ENCODE measurements around the gene PRRG3.

The PRRG3 gene

GRCh38 chrX:151699746-151700145 lies 4.5 kb downstream of the PRRG3 start:
- H3K9me3 ChIP-seq (ENCODE audit: insufficient read depth, low read depth, low read length) = no peaks in the 10 kb centered on the region
- no peak overlapping the region for H4K8ac ChIP-seq (ENCODE audit: low read depth, low read length)
- H3K27ac ChIP-seq (ENCODE audit: low read depth, low read length) = no peak overlapping the region
- H3K4me1 ChIP-seq (ENCODE audit: control insufficient read depth in 1 of 2, insufficient read depth in 2 of 2, low read length in 2 of 2) = peaks cover 0 to 3% of the 10 kb centered on the region in 2 experiments
- H3K36me3 ChIP-seq (ENCODE audit: control insufficient read depth in 1 of 2, insufficient read depth in 2 of 2, low read length in 2 of 2) = no peaks in the 10 kb centered on the region
- no peak overlapping the region for H3K23ac ChIP-seq (ENCODE audit: low read length)
- H4K91ac ChIP-seq (ENCODE audit: low read depth, low read length) = no peak overlapping the region
- H3K18ac ChIP-seq (ENCODE audit: low read length) = no peak overlapping the region
- H2AFZ ChIP-seq (ENCODE audit: insufficient read depth, low read length, poor library complexity) = no peak overlapping the region
- DNase-seq = no peak
- H3K27me3 ChIP-seq (ENCODE audit: insufficient read depth, low read length) = peaks cover 3% of the 10 kb centered on the region
- WGBS (ENCODE audit: extremely low coverage, insufficient coverage, insufficient read length) = no CpG with 5 or more reads among the region's 9 CpGs
- H2BK12ac ChIP-seq (ENCODE audit: low read length) = no peak overlapping the region
- no peak overlapping the region for H3K4me2 ChIP-seq (ENCODE audit: low read length)
- no peaks in the 10 kb centered on the region for H3K79me2 ChIP-seq (ENCODE audit: control insufficient read depth, insufficient read depth, low read length, poor library complexity)
- H2BK5ac ChIP-seq (ENCODE audit: low read depth, low read length, poor library complexity) = no peak overlapping the region
- no peak overlapping the region for H3K14ac ChIP-seq (ENCODE audit: low read length)
- H3K4ac ChIP-seq (ENCODE audit: low read depth, low read length) = no peak overlapping the region
- no peak overlapping the region for H3K4me3 ChIP-seq (ENCODE audit: low read depth, low read length)
- H3K9ac ChIP-seq (ENCODE audit: low read length) = no peak overlapping the region
- no peak overlapping the region for H4K12ac ChIP-seq (ENCODE audit: low read depth, low read length)
- no peaks in the 10 kb centered on the region for H3K79me1 ChIP-seq (ENCODE audit: low read length)
- no peak overlapping the region for H2BK120ac ChIP-seq (ENCODE audit: insufficient read depth, low read length, poor library complexity)
- no peak overlapping the region for H2AK5ac ChIP-seq (ENCODE audit: low read length)

- Histone ChIP-seq H2AFZ (ENCODE audit: insufficient read depth, low read length, poor library complexity) (no peak overlapping the region), H3K79me2 (ENCODE audit: control insufficient read depth, insufficient read depth, low read length, poor library complexity) (no peaks in the 10 kb centered on the region), H3K4ac (ENCODE audit: low read depth, low read length) (no peak overlapping the region), H3K4me3 (ENCODE audit: low read depth, low read length) (no peak overlapping the region), H4K12ac (ENCODE audit: low read depth, low read length) (no peak overlapping the region), H2BK5ac (ENCODE audit: low read depth, low read length, poor library complexity) (no peak overlapping the region), H3K14ac (ENCODE audit: low read length) (no peak overlapping the region), H3K79me1 (ENCODE audit: low read length) (no peaks in the 10 kb centered on the region), H3K9me3 (ENCODE audit: insufficient read depth, low read depth, low read length) (no peaks in the 10 kb centered on the region), H3K27me3 (ENCODE audit: insufficient read depth, low read length) (peaks cover 2% of the 10 kb centered on the region), H4K91ac (ENCODE audit: low read depth, low read length) (no peak overlapping the region), H4K8ac (ENCODE audit: low read depth, low read length) (no peak overlapping the region), H3K36me3 (ENCODE audit: control insufficient read depth in 1 of 2, insufficient read depth in 2 of 2, low read length in 2 of 2) (no peaks in the 10 kb centered on the region), H3K9ac (ENCODE audit: low read length) (no peak overlapping the region), H3K4me2 (ENCODE audit: low read length) (no peak overlapping the region), H2BK12ac (ENCODE audit: low read length) (no peak overlapping the region), H3K27ac (ENCODE audit: low read depth, low read length) (no peak overlapping the region), H2BK120ac (ENCODE audit: insufficient read depth, low read length, poor library complexity) (no peak overlapping the region), H3K18ac (ENCODE audit: low read length) (no peak overlapping the region), H3K4me1 (ENCODE audit: control insufficient read depth in 1 of 2, insufficient read depth in 2 of 2, low read length in 2 of 2) (no peaks in the 10 kb centered on the region), H3K23ac (ENCODE audit: low read length) (no peak overlapping the region), H2AK5ac (ENCODE audit: low read length) (no peak overlapping the region)
- no peak for DNase-seq
- no CpG with 5 or more reads among the region's 16 CpGs for WGBS (ENCODE audit: extremely low coverage, insufficient coverage, insufficient read length)
Measured at GRCh38 chrX:151700581-151700980, 5.3 kb downstream of the PRRG3 start.

- DNase-seq = no peak
- no peak overlapping the region for H2BK12ac ChIP-seq (ENCODE audit: low read length)
- H2BK120ac ChIP-seq (ENCODE audit: insufficient read depth, low read length, poor library complexity) = no peak overlapping the region
- no peak overlapping the region for H4K12ac ChIP-seq (ENCODE audit: low read depth, low read length)
- no peak overlapping the region for H3K4ac ChIP-seq (ENCODE audit: low read depth, low read length)
- H2BK5ac ChIP-seq (ENCODE audit: low read depth, low read length, poor library complexity) = no peak overlapping the region
- no peak overlapping the region for H4K91ac ChIP-seq (ENCODE audit: low read depth, low read length)
- no peak overlapping the region for H3K27ac ChIP-seq (ENCODE audit: low read depth, low read length)
- no peak overlapping the region for H3K23ac ChIP-seq (ENCODE audit: low read length)
- no peaks in the 10 kb centered on the region for H3K79me1 ChIP-seq (ENCODE audit: low read length)
- no peaks in the 10 kb centered on the region for H3K36me3 ChIP-seq (ENCODE audit: control insufficient read depth in 1 of 2, insufficient read depth in 2 of 2, low read length in 2 of 2)
- H3K79me2 ChIP-seq (ENCODE audit: control insufficient read depth, insufficient read depth, low read length, poor library complexity) = no peaks in the 10 kb centered on the region
- no peak overlapping the region for H3K4me2 ChIP-seq (ENCODE audit: low read length)
- H3K4me1 ChIP-seq (ENCODE audit: control insufficient read depth in 1 of 2, insufficient read depth in 2 of 2, low read length in 2 of 2) = no peaks in the 10 kb centered on the region
- H2AFZ ChIP-seq (ENCODE audit: insufficient read depth, low read length, poor library complexity) = no peak overlapping the region
- H2AK5ac ChIP-seq (ENCODE audit: low read length) = no peak overlapping the region
- no peaks in the 10 kb centered on the region for H3K27me3 ChIP-seq (ENCODE audit: insufficient read depth, low read length)
- H3K9me3 ChIP-seq (ENCODE audit: insufficient read depth, low read depth, low read length) = no peaks in the 10 kb centered on the region
- no peak overlapping the region for H3K9ac ChIP-seq (ENCODE audit: low read length)
- H3K4me3 ChIP-seq (ENCODE audit: low read depth, low read length) = no peak overlapping the region
- no peak overlapping the region for H4K8ac ChIP-seq (ENCODE audit: low read depth, low read length)
- H3K14ac ChIP-seq (ENCODE audit: low read length) = no peak overlapping the region
- no peak overlapping the region for H3K18ac ChIP-seq (ENCODE audit: low read length)
- WGBS (ENCODE audit: extremely low coverage, insufficient coverage, insufficient read length) = no CpG with 5 or more reads among the region's 4 CpGs
Measured at GRCh38 chrX:151701071-151701470, 5.8 kb downstream of the PRRG3 start.

- no peak overlapping the region for H3K4me3 ChIP-seq (ENCODE audit: low read depth, low read length)
- H2BK120ac ChIP-seq (ENCODE audit: insufficient read depth, low read length, poor library complexity) = no peak overlapping the region
Measured at GRCh38 chrX:151701531-151701930, 6.3 kb downstream of the PRRG3 start.

More at GRCh38 chrX:151701531-151701930, 6.3 kb downstream of the PRRG3 start:
- Histone ChIP-seq H3K14ac (ENCODE audit: low read length) (no peak overlapping the region), H3K18ac (ENCODE audit: low read length) (no peak overlapping the region), H2AK5ac (ENCODE audit: low read length) (no peak overlapping the region), H3K27me3 (ENCODE audit: insufficient read depth, low read length) (no peaks in the 10 kb centered on the region), H2BK5ac (ENCODE audit: low read depth, low read length, poor library complexity) (no peak overlapping the region), H3K23ac (ENCODE audit: low read length) (no peak overlapping the region), H3K27ac (ENCODE audit: low read depth, low read length) (no peak overlapping the region), H3K9ac (ENCODE audit: low read length) (no peak overlapping the region), H3K9me3 (ENCODE audit: insufficient read depth, low read depth, low read length) (no peaks in the 10 kb centered on the region), H4K91ac (ENCODE audit: low read depth, low read length) (no peak overlapping the region), H3K4ac (ENCODE audit: low read depth, low read length) (no peak overlapping the region), H3K79me1 (ENCODE audit: low read length) (no peaks in the 10 kb centered on the region), H3K4me1 (ENCODE audit: control insufficient read depth in 1 of 2, insufficient read depth in 2 of 2, low read length in 2 of 2) (no peaks in the 10 kb centered on the region), H3K36me3 (ENCODE audit: control insufficient read depth in 1 of 2, insufficient read depth in 2 of 2, low read length in 2 of 2) (no peaks in the 10 kb centered on the region), H4K8ac (ENCODE audit: low read depth, low read length) (no peak overlapping the region), H3K4me2 (ENCODE audit: low read length) (no peak overlapping the region), H4K12ac (ENCODE audit: low read depth, low read length) (no peak overlapping the region), H2BK12ac (ENCODE audit: low read length) (no peak overlapping the region), H2AFZ (ENCODE audit: insufficient read depth, low read length, poor library complexity) (no peak overlapping the region), H3K79me2 (ENCODE audit: control insufficient read depth, insufficient read depth, low read length, poor library complexity) (no peaks in the 10 kb centered on the region)
- DNase-seq = no peak
- no CpG with 5 or more reads among the region's 7 CpGs for whole genome bisulfite sequencing (ENCODE audit: extremely low coverage, insufficient coverage, insufficient read length)

Data from trophoblast cell (in vitro differentiated cells and primary cell).